Tibial nerve (tissue), 3 donors: ENCODE measurements around the gene PTPRG.

Source experiments
- POLR2A ChIP-seq, 2 donors: fragments of 450-650 bp; IDR thresholded peaks; one replicate each; pipeline ENCODE4 v1.6.1; 2017; ENCODE audit warnings: antibody characterized with exemption in 2 of 2, mild to moderate bottlenecking in 2 of 2, moderate library complexity in 2 of 2
- TF ChIP-seq, protein P1 (sequence below), 5 experiments: fragments of 200-600 bp in 3 of 5; fragments of 450-650 bp in 2 of 5; sonication (generic) in 3 of 5; IDR thresholded peaks; one replicate each; pipeline ENCODE4 v1.5.1; 2016 to 2019; ENCODE audit warnings: antibody characterized with exemption in 5 of 5, mild to moderate bottlenecking in 3 of 5, moderate library complexity in 2 of 5

DNA sequence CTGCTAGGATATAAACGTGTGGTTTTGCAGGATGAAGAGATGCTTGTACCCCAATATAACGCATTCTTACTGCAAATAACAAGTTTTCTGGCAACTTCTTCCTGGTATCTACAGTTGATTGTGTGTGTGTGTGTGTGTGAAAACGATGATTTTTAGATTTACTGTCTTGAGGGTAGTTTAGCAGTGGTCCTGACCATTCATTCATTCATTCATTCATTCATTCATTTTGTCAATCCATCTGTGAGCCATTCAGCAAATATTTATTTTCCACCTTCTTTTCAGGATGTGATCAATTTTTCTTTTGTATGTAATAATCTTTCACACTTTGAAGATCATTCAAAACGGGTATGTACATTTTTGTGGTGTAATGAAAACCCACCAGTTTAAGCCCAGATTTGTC lies 250.7 kb downstream of the PTPRG start:
- no peak for TF ChIP-seq POLR2A (IDR thresholded peaks at IDR 0.05)
- TF ChIP-seq, protein P1, sequence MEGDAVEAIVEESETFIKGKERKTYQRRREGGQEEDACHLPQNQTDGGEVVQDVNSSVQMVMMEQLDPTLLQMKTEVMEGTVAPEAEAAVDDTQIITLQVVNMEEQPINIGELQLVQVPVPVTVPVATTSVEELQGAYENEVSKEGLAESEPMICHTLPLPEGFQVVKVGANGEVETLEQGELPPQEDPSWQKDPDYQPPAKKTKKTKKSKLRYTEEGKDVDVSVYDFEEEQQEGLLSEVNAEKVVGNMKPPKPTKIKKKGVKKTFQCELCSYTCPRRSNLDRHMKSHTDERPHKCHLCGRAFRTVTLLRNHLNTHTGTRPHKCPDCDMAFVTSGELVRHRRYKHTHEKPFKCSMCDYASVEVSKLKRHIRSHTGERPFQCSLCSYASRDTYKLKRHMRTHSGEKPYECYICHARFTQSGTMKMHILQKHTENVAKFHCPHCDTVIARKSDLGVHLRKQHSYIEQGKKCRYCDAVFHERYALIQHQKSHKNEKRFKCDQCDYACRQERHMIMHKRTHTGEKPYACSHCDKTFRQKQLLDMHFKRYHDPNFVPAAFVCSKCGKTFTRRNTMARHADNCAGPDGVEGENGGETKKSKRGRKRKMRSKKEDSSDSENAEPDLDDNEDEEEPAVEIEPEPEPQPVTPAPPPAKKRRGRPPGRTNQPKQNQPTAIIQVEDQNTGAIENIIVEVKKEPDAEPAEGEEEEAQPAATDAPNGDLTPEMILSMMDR (IDR thresholded peaks at IDR 0.05), result no peak
